ENCODE data around the gene MBD3.
"Not testable (repeated sequence)": the region's sequence is repeated elsewhere in the genome, so short reads cannot be mapped to it uniquely, and the experiment has no call there.

Gene MBD3

DNA sequence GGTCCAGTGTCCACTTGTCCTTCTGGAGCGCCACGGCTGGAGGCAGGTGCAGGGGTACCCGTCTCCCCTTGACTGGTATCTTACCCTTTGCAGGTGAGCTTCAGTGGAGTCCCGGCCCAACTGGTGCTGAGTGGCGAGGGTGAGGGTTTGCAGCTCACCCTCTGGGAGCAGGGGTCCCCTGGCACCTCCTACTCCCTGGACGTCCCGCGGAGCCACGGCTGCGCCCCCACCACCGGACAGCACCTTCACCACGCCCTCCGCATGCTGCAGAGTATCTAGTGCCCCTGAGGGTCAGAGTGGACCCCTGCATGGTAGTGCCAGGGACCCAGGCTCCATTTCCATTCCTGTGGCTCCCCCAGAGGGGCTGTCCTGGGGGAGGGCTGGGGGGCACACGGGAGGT lies 57.7 kb downstream of the MBD3 start:
- Mint-ChIP-seq H3K27me3 (ENCODE audit: low read depth, poor library complexity) (peaks cover 57% of the 10 kb centered on the region), H3K27ac (no peak overlapping the region), H3K4me3 (no peak overlapping the region), H3K4me1 (no peaks in the 10 kb centered on the region), H3K36me3 (ENCODE audit: low read depth) (no peaks in the 10 kb centered on the region), H3K9me3 (no peaks in the 10 kb centered on the region)
- TF ChIP-seq, protein P1, sequence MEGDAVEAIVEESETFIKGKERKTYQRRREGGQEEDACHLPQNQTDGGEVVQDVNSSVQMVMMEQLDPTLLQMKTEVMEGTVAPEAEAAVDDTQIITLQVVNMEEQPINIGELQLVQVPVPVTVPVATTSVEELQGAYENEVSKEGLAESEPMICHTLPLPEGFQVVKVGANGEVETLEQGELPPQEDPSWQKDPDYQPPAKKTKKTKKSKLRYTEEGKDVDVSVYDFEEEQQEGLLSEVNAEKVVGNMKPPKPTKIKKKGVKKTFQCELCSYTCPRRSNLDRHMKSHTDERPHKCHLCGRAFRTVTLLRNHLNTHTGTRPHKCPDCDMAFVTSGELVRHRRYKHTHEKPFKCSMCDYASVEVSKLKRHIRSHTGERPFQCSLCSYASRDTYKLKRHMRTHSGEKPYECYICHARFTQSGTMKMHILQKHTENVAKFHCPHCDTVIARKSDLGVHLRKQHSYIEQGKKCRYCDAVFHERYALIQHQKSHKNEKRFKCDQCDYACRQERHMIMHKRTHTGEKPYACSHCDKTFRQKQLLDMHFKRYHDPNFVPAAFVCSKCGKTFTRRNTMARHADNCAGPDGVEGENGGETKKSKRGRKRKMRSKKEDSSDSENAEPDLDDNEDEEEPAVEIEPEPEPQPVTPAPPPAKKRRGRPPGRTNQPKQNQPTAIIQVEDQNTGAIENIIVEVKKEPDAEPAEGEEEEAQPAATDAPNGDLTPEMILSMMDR (IDR thresholded peaks at IDR 0.05): no peak
- DNase-seq: no peak

DNA sequence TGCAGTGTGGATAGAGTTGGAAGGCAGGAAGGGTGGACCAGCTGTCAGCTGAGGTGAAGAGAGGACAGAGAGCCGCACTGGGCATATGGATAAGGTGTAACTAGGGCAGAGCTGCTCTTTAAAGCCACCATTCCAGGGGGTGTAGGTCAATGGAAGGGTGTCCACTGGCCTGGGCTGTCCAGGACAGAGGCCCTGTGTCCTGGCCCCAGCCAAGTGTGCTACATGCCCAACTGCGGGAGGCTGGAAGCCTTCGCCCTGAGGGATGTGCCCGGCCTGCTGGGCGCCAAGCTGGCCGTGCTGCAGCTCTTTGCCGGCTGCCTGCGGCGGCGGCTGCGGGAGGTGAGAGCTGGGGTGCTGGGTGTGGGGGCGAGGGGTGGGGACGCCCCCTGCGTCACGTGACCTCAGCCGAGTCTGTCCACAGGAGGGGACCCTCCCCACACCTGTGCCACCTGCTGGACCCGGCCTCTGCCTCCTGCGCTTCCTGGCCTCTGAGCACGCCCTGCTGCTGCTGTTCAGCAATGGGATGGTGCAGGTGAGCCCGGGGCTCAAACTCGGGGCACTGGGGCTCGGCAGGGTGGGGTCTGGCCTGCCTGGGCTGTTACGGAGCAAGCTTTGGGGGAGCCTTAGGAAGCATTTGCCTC lies 59.0 kb downstream of the MBD3 start:
- Mint-ChIP-seq H3K27me3 (ENCODE audit: low read depth, poor library complexity) (peaks cover 55% of the 10 kb centered on the region), H3K27ac (no peak overlapping the region), H3K4me1 (no peaks in the 10 kb centered on the region), H3K36me3 (ENCODE audit: low read depth) (no peaks in the 10 kb centered on the region), H3K9me3 (no peaks in the 10 kb centered on the region), H3K4me3 (no peak overlapping the region)
- TF ChIP-seq, protein P1 (IDR thresholded peaks at IDR 0.05): no peak
- DNase-seq: no peak

GRCh38 chr19:1532003-1532402 lies 60.7 kb downstream of the MBD3 start:
- TF ChIP-seq, protein P1 (IDR thresholded peaks at IDR 0.05): no peak
- Mint-ChIP-seq H3K27ac (no peak overlapping the region), H3K4me1 (no peaks in the 10 kb centered on the region), H3K27me3 (ENCODE audit: low read depth, poor library complexity) (peaks cover 57% of the 10 kb centered on the region), H3K36me3 (ENCODE audit: low read depth) (no peaks in the 10 kb centered on the region), H3K9me3 (no peaks in the 10 kb centered on the region), H3K4me3 (no peak overlapping the region)
- no peak for DNase-seq

GRCh38 chr19:1531587-1531986 lies 61.1 kb downstream of the MBD3 start:
- Mint-ChIP-seq H3K27me3 (ENCODE audit: low read depth, poor library complexity) (peaks cover 61% of the 10 kb centered on the region), H3K27ac (no peak overlapping the region), H3K4me3 (no peak overlapping the region)

GRCh38 chr19:1530856-1531255 lies 61.8 kb downstream of the MBD3 start:
- not testable (repeated sequence) for DNase-seq; H3K36me3 Mint-ChIP-seq (ENCODE audit: low read depth); H3K27ac Mint-ChIP-seq; H3K9me3 Mint-ChIP-seq; H3K4me3 Mint-ChIP-seq; H3K4me1 Mint-ChIP-seq
- peaks cover 69% of the 10 kb centered on the region for H3K27me3 Mint-ChIP-seq (ENCODE audit: low read depth, poor library complexity)

More at GRCh38 chr19:1531587-1531986, 61.1 kb downstream of the MBD3 start:
- TF ChIP-seq, protein P1 (IDR thresholded peaks at IDR 0.05): no peak
- no peaks in the 10 kb centered on the region for H3K9me3 Mint-ChIP-seq
- no peak for DNase-seq
- H3K36me3 Mint-ChIP-seq (ENCODE audit: low read depth): no peaks in the 10 kb centered on the region
- H3K4me1 Mint-ChIP-seq: no peaks in the 10 kb centered on the region

- H3K27me3 Mint-ChIP-seq (ENCODE audit: low read depth, poor library complexity): peaks cover 78% of the 10 kb centered on the region
- TF ChIP-seq, protein P1 (IDR thresholded peaks at IDR 0.05): no peak
- no peaks in the 10 kb centered on the region for H3K9me3 Mint-ChIP-seq
- no peaks in the 10 kb centered on the region for H3K36me3 Mint-ChIP-seq (ENCODE audit: low read depth)
- H3K4me3 Mint-ChIP-seq: no peak overlapping the region
- no peak overlapping the region for H3K27ac Mint-ChIP-seq
- DNase-seq: no peak
- peaks cover 6% of the 10 kb centered on the region for H3K4me1 Mint-ChIP-seq
These were observed 63.2 kb downstream of the MBD3 start for GRCh38 chr19:1529430-1529816.

Measured in nephron progenitor cell (in vitro differentiated cells).